ENCODE measurements around the gene PKP1.

DNA sequence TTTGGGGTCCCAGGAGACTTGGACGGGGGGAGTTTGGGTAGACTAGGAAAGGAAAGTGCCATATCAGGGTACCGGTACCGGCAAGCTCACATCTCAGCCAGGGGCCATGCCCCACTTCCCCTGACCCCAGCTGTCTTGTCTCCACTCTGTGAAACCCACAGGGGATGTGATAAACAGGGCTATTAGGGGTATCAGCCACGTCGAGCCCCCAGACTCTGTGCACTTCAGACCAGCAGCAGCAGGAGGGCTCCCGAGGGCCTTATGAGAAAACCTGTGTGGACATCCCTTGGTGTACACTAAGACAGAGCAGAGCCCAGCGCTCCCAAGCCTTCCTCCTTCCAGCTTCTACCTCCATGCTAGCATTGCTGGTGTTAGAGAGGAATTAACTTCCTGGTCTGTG, 47.9 kb downstream of the PKP1 start:
- TF ChIP-seq CTCF (IDR thresholded peaks at IDR 0.05; ENCODE audit: low read depth, low read length, poor library complexity, severe bottlenecking) (no peak), EZH2phosphoT487 (IDR thresholded peaks at IDR 0.05; ENCODE audit: borderline replicate concordance, low read length) (no peak)

All from DOHH2 (cell line).